Heart right ventricle (tissue), 16 donors: ENCODE data around the gene TRIM17. TPM values are rescaled to one million over a fixed set of nuclear protein-coding genes. Genes with fewer than 3 reads are reported as not detected.

ENCODE experiments used
- ATAC-seq, 8 donors: fragments of 200-7000 bp; cut with Tn5 transposase; one replicate each; pipeline ENCODE4 v1.9.1; 2020; ENCODE audit warnings: mild to moderate bottlenecking in 8 of 8, moderate library complexity in 8 of 8, moderate number of reproducible peaks in 1 of 8
- DNase-seq, 2 donors: peaks; one replicate each; pipeline ENCODE4 v3.0.0-alpha.2; 2020
- H3K27ac ChIP-seq, 10 donors: fragments of 200-600 bp; sonication (generic) in 2 of 10; one replicate each; pipeline versions ENCODE4 v1.5.0 to v1.8.0; 2020 to 2022; ENCODE audit warnings: mild to moderate bottlenecking in 3 of 10
- H3K27me3 ChIP-seq, 7 donors: fragments of 200-600 bp; one replicate each; pipeline ENCODE4 v1.8.0; 2021 to 2022; ENCODE audit warnings: mild to moderate bottlenecking in 2 of 7
- H3K36me3 ChIP-seq, 9 donors: fragments of 200-600 bp; sonication (generic) in 1 of 9; one replicate each; pipeline versions ENCODE4 v1.5.0 to v1.8.0; 2020 to 2022; ENCODE audit warnings: mild to moderate bottlenecking in 2 of 9
- H3K4me1 ChIP-seq, 9 donors: fragments of 200-600 bp; sonication (generic) in 1 of 9; one replicate each; pipeline versions ENCODE4 v1.5.0 to v1.8.0; 2020 to 2022; ENCODE audit warnings: mild to moderate bottlenecking in 4 of 9
- H3K4me3 ChIP-seq, 10 donors: fragments of 200-600 bp; sonication (generic) in 2 of 10; one replicate each; pipeline versions ENCODE4 v1.5.0 to v1.8.0; 2020 to 2022; ENCODE audit warnings: mild to moderate bottlenecking in 7 of 10, moderate library complexity in 2 of 10
- H3K9me3 ChIP-seq, 11 donors: fragments of 200-600 bp in 10 of 11; sonication (generic) in 2 of 11; one replicate each; pipeline versions ENCODE4 v1.5.0 to v1.8.0; 2013 to 2022; ENCODE audit warnings: mild to moderate bottlenecking in 2 of 11, control low read depth in 1 of 11, moderate library complexity in 1 of 11
- CTCF ChIP-seq, 9 donors: fragments of 200-600 bp; sonication (generic) in 2 of 9; IDR thresholded peaks; one replicate each; pipeline versions ENCODE4 v1.5.0 to v1.8.0; 2021 to 2022; ENCODE audit warnings: antibody characterized with exemption in 9 of 9, mild to moderate bottlenecking in 5 of 9, moderate library complexity in 1 of 9
- WGBS, 2 donors: extraction: QIAGEN DNeasy Blood & Tissue Kit; methylation state at CpG; one replicate each; pipeline ENCODE4 v1.1.7; 2013; ENCODE audit warnings: inconsistent platforms in 1 of 2; 5-methylcytosine and 5-hydroxymethylcytosine counted together
- intact Hi-C, 10 donors: fragments of 100-400 bp; cut with DNase I; formaldehyde crosslinking; loops; one replicate each; pipeline versions ENCODE4 v1.11.1 to v1.14.2; 2022
- polyA plus RNA-seq, 2 donors: library from polyadenylated mRNA; stranded (reverse); fragments of 200-250 nt; gene quantifications; one replicate each; pipeline ENCODE4 v1.2.3, GENCODE V29; 2013
- total RNA-seq, 10 donors: library from RNA; stranded (reverse); fragmentation: NEBNext Ultra II Directional in 3 of 10; extraction: Animal tissue kit (Norgen Biotek cat#: 25700) in 3 of 10; gene quantifications; one replicate each; pipeline versions ENCODE4 v1.2.1 to v1.2.4, GENCODE V29; 2021 to 2023
- donor health status: Arrhythmogenic right ventricular cardiomyopathy.
- donor health status: ischemic (EF 13 %, LVEDD 7.1; RV severe dilation, severe dysfunction).
- donor health status: healthy with polysubstance abuse.
- donor health status: DM: no; HTN: yes; CAD: no.
- donor health status: DM: no; HTN: no; CAD: no.
- donor health status: ischemic (EF 25% LVEDD 6.9; RV normal size, moderate dysfunction).
- donor health status: ischemic (EF 25% LVEDD 5.7; RV mildly dilated, moderate dysfunction).
- donor health status: healthy.
- donor health status: DM: yes; HTN: yes; CAD: no.
- donor health status: Ischemic cardiomyopathy.
- donor health status: ischemic (EF 35%, LVEDD 5.7; RV mildly dilated, moderate dysfunction).
- donor health status: nonischemic (EF 11% LVEDD 7.7; RV severe dilation, severe dysfunction).
- donor health status: DM: yes; HTN: yes; CAD: no.
- donor health status: PGD.
- donor health status: ischemic (EF 29% LVEDD 5.4; RV normal size, mild dysfunction).
- donor health status: nonischemic (EF 23%, LVEDD 6.1; RV moderate dilation, normal function).

TRIM17 gene
- total and polyA plus RNA-seq, 12 donors: 0.14 to 0.44 (median 0.34) TPM; not detected in 3

GRCh38 chr1:228387321-228387720, 29.3 kb downstream of the TRIM17 start:
- H3K9me3 ChIP-seq: no peaks in the 10 kb centered on the region
- H3K27me3 ChIP-seq: no peaks in the 10 kb centered on the region
- H3K27ac ChIP-seq: no peak overlapping the region
- no peak for TF ChIP-seq CTCF (IDR thresholded peaks at IDR 0.05)
- intact Hi-C loops: no loop called here
- no peak for ATAC-seq
- H3K4me3 ChIP-seq: no peak overlapping the region
- H3K36me3 ChIP-seq: peaks cover 0 to 6% (median 0%) of the 10 kb centered on the region in 9 donors
- no peak for DNase-seq
- H3K4me1 ChIP-seq: no peaks in the 10 kb centered on the region

- no peak for ATAC-seq
- DNase-seq: no peak
- TF ChIP-seq CTCF (IDR thresholded peaks at IDR 0.05): no peak
Measured at GRCh38 chr1:228385232-228385631, 31.4 kb downstream of the TRIM17 start.

GRCh38 chr1:228383773-228384172, 32.9 kb downstream of the TRIM17 start:
- ATAC-seq: no peak
- 87 to 91% methylated on average over 2 of the region's 2 CpGs for WGBS, 2 donors
- no peak for TF ChIP-seq CTCF (IDR thresholded peaks at IDR 0.05)
- Histone ChIP-seq H3K9me3 (no peaks in the 10 kb centered on the region), H3K4me1 (peaks cover 0 to 12% (median 6%) of the 10 kb centered on the region in 9 donors), H3K4me3 (no peak overlapping the region), H3K36me3 (peaks cover 0 to 6% (median 0%) of the 10 kb centered on the region in 9 donors), H3K27me3 (peaks cover 0 to 19% (median 0%) of the 10 kb centered on the region in 7 donors), H3K27ac (no peak overlapping the region)
- no peak for DNase-seq
- intact Hi-C loops: no loop called here

More at GRCh38 chr1:228385232-228385631, 31.4 kb downstream of the TRIM17 start:
- Histone ChIP-seq H3K36me3 (no peaks in the 10 kb centered on the region), H3K9me3 (no peaks in the 10 kb centered on the region), H3K27ac (no peak overlapping the region), H3K27me3 (peaks cover 0 to 4% (median 0%) of the 10 kb centered on the region in 7 donors), H3K4me1 (no peaks in the 10 kb centered on the region), H3K4me3 (no peak overlapping the region)
- intact Hi-C loops: no loop called here

- no peak for TF ChIP-seq CTCF (IDR thresholded peaks at IDR 0.05)
- H3K27ac ChIP-seq: no peak overlapping the region
- DNase-seq (no peak), ATAC-seq (no peak)
- peaks cover 0 to 15% (median 13%) of the 10 kb centered on the region in 9 donors for H3K4me1 ChIP-seq
- no peaks in the 10 kb centered on the region for H3K9me3 ChIP-seq
- H3K36me3 ChIP-seq: peaks cover 0 to 24% (median 0%) of the 10 kb centered on the region in 9 donors
- H3K27me3 ChIP-seq: peaks cover 0 to 28% (median 0%) of the 10 kb centered on the region in 7 donors
- H3K4me3 ChIP-seq: no peak overlapping the region
- WGBS, 2 donors: 91 to 95% methylated on average over 2 of the region's 2 CpGs
- intact Hi-C loops: no loop called here
Measured at GRCh38 chr1:228381356-228381755, 35.3 kb downstream of the TRIM17 start.
